ENCODE data around the gene IL1RAP.

- TF ChIP-seq EZH2 (IDR thresholded peaks at IDR 0.05; ENCODE audit: insufficient read depth, poor library complexity, severe bottlenecking) (no peak), EZH2phosphoT487 (IDR thresholded peaks at IDR 0.05; ENCODE audit: insufficient read depth, low read depth) (no peak)
Measured at GRCh38 chr3:190677001-190677400, 163.1 kb downstream of the IL1RAP start.

Measured in GM23248 (cell line).